ENCODE measurements around the gene PDIA5.

DNA sequence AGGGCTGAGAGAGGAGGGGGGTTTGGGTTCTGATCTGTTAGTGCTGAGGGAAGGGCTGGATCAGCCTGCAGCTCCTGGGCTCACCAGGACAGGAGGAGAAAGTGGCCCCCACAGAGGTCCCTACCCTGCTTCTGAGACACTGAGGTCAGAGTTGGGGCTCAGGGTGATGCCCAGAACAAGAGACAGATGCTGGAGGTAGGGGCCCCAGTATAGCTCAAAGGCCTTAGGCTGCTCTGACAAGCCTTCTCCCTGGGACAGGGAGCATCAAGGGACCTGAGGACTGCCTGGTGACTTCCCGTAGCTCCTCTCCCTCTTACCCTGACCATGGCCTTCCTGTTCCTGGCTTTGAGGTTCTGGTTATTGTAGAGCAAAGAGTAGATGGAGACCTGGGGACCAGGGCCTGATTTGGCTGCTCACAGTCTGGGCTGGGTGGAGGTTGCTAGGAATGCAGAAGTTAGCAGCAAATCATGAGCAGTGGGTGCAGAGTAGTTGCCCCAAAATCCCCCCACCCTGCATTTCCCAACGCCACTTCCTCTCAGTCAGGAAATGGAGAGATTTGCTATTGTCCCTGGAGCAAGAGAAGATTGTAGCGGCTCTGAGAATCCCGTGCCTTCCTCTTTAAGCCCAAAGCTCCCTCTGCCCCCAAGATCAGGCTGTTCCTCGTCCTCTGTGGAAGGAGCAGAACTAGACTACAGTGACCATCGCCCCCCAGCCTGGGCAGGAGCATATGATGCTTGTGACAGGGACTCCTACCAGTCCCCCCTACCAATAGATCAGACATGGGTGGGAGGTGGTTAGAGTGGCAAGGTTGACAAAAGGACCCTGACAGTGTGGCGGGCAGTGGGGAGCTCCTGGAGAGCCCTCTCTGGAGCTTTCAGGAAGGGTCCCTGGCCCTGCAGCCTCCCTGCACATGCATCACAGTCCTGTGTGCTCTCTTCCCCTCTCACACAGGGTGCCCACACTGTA, 87.5 kb downstream of the PDIA5 start:
- no peak for TF ChIP-seq FOXK1 (CRISPR knock-in tag; IDR thresholded peaks at IDR 0.05)
- TF ChIP-seq, protein P1, sequence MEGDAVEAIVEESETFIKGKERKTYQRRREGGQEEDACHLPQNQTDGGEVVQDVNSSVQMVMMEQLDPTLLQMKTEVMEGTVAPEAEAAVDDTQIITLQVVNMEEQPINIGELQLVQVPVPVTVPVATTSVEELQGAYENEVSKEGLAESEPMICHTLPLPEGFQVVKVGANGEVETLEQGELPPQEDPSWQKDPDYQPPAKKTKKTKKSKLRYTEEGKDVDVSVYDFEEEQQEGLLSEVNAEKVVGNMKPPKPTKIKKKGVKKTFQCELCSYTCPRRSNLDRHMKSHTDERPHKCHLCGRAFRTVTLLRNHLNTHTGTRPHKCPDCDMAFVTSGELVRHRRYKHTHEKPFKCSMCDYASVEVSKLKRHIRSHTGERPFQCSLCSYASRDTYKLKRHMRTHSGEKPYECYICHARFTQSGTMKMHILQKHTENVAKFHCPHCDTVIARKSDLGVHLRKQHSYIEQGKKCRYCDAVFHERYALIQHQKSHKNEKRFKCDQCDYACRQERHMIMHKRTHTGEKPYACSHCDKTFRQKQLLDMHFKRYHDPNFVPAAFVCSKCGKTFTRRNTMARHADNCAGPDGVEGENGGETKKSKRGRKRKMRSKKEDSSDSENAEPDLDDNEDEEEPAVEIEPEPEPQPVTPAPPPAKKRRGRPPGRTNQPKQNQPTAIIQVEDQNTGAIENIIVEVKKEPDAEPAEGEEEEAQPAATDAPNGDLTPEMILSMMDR (IDR thresholded peaks at IDR 0.05): no peak

All from WTC11 (cell line).